PC-3 (cell line): ENCODE measurements around the gene ZSWIM4. TPM values are rescaled to one million over a fixed set of nuclear protein-coding genes. Genes with fewer than 3 reads are reported as not detected.

Experiments
- ATAC-seq: fragments of 200-7000 bp; cut with Tn5 transposase; 2 replicates; pipeline ENCODE4 v1.9.1; 2020; ENCODE audit warnings: mild to moderate bottlenecking, moderate library complexity
- BruUV-seq: library from RNA; stranded (reverse); fragments of 400-500 nt; replicated peaks from 2 replicates; lab custom pipeline; 2021; lab: Mats Ljungman, UMichigan
- CTCF ChIA-PET: fragments of 300-600 bp; sonication (Branson Sonifier 250); formaldehyde crosslinking; loops from one replicate; lab custom pipeline; 2022; ENCODE audit warnings: antibody characterized with exemption; lab: Charles Lee
- POLR2A ChIA-PET: fragments of 300-600 bp; sonication (Branson Sonifier 250); formaldehyde crosslinking; loops from one replicate; lab custom pipeline; 2022; ENCODE audit warnings: antibody characterized with exemption; ENCODE audit not compliant: unreplicated experiment; lab: Charles Lee
- DNase-seq: peaks from one replicate; pipeline ENCODE4 v3.0.0-alpha.2; 2015
- H2AFZ ChIP-seq: fragments of 300-600 bp; sonication (generic); 2 replicates; pipeline ENCODE4 v1.6.0; 2016; ENCODE audit warnings: antibody characterized with exemption, low read length
- H3F3A ChIP-seq: fragments of 300-600 bp; sonication (generic); one replicate; pipeline ENCODE4 v1.6.0; 2017; ENCODE audit warnings: antibody characterized with exemption, low read length, control low read depth, mild to moderate bottlenecking; ENCODE audit not compliant: unreplicated experiment
- H3K27ac ChIP-seq: fragments of 300-600 bp; sonication (generic); 2 replicates; pipeline ENCODE4 v1.5.1; 2016; ENCODE audit warnings: mild to moderate bottlenecking, low read length
- H3K27me3 ChIP-seq: fragments of 300-600 bp; sonication (generic); 2 replicates; pipeline ENCODE4 v1.6.1; 2016; ENCODE audit warnings: low read length, mixed read lengths
- H3K36me3 ChIP-seq: fragments of 300-600 bp; sonication (generic); 2 replicates; pipeline ENCODE4 v1.6.1; 2016; ENCODE audit warnings: low read depth, mixed run types, low read length, mixed read lengths
- H3K4me1 ChIP-seq: fragments of 300-600 bp; sonication (generic); 2 replicates; pipeline ENCODE4 v1.5.1; 2016; ENCODE audit warnings: low read length; ENCODE audit not compliant: insufficient read depth
- H3K4me2 ChIP-seq: fragments of 300-600 bp; sonication (generic); 2 replicates; pipeline ENCODE4 v1.6.0; 2016; ENCODE audit warnings: low read length
- H3K4me3 ChIP-seq: fragments of 300-600 bp; sonication (generic); 2 replicates; pipeline ENCODE4 v1.5.1; 2016; ENCODE audit warnings: mild to moderate bottlenecking, low read length, mixed read lengths
- H3K79me2 ChIP-seq: fragments of 300-600 bp; sonication (generic); 2 replicates; pipeline ENCODE4 v1.6.1; 2017; ENCODE audit warnings: low read length, mixed read lengths
- H3K9ac ChIP-seq: fragments of 300-600 bp; sonication (generic); 2 replicates; pipeline ENCODE4 v1.6.0; 2016; ENCODE audit warnings: mild to moderate bottlenecking, low read length
- H3K9me2 ChIP-seq: fragments of 300-600 bp; sonication (generic); replicated peaks from 2 replicates; pipeline ENCODE4 v1.6.1; 2016; ENCODE audit warnings: mixed run types, low read length, mixed read lengths
- H3K9me3 ChIP-seq: fragments of 300-600 bp; sonication (generic); 2 replicates; pipeline ENCODE4 v1.6.1; 2016; ENCODE audit warnings: low read length, mixed read lengths
- H4K20me1 ChIP-seq: fragments of 300-600 bp; sonication (generic); 2 replicates; pipeline ENCODE4 v1.6.1; 2016; ENCODE audit warnings: low read length, mixed read lengths
- EZH2 ChIP-seq: fragments of 300-600 bp; sonication (generic); IDR thresholded peaks from one replicate; pipeline ENCODE4 v1.6.1; 2017; ENCODE audit warnings: antibody characterized with exemption, mild to moderate bottlenecking, low read length; ENCODE audit not compliant: unreplicated experiment
- EZH2phosphoT487 ChIP-seq: fragments of 300-600 bp; sonication (generic); IDR thresholded peaks from 2 replicates; pipeline ENCODE4 v1.6.1; 2018; ENCODE audit warnings: mild to moderate bottlenecking, antibody characterized with exemption, low read length, borderline replicate concordance
- intact Hi-C: fragments of 100-400 bp; cut with micrococcal nuclease; formaldehyde crosslinking; loops from 2 replicates; pipeline ENCODE4 v1.9.0; 2023
- total RNA-seq: library from RNA; depleted of rRNA; stranded (reverse); fragments of >200 nt; gene quantifications from 2 replicates; pipeline ENCODE4 v1.2.3, GENCODE V29; 2014
- TF ChIP-seq, protein P1 (sequence below): fragments of 300-600 bp; sonication (generic); conservative IDR thresholded peaks from 2 replicates; pipeline ENCODE4 v1.5.1; 2017; ENCODE audit warnings: antibody characterized with exemption, low read depth, mild to moderate bottlenecking, low read length

The ZSWIM4 gene
- total RNA-seq, 1 experiment from 2014 or later, result 8.0 TPM

DNA sequence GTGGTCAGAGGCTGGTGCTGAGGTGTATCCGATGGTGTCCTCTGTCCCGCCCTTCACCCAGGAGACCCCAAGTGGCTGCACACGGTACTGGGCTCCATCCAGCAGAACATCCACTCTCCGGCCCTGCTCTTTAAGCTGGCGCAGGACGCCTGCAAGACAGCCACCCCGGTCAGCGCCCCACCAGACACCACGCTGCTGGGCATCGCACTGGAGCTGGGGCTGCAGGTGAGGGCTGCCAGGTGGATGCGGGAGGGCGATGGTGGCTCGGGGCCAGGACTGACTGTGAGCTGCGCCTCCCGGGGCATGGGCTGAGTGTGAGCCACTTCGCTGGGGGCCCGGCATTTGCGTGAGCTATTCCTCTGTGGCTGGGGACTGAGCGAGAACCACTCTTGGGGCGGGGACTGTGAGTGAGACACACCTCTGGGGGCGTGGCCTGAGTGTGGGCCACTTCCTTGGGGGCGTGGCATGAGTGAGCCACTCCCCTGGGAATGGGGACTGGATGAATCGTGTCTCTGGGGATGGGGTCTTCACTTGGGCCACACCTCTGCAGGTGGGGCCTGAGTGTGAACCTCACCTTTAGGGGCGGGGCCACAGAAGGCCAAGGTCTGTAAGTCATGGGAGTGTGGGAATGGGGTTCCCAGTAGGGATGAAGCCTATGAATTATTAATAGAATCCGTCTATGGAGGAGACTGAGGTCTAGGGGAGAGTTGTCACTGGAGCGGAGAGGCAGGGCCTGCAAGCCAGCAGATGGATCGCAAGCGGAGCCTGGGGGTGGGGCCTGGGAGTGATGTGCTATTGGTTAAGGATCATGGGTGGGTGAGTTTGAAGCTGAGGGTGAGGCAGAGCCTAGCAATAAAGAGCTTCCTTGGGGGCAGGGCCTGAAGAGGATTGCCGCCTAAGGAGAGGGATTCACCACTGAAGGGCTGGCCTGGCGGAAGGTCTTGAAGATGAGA is 30.5 kb downstream of the ZSWIM4 start:
- H3K27ac ChIP-seq, result no peak overlapping the region
- no peaks in the 10 kb centered on the region for H3K79me2 ChIP-seq
- no peaks in the 10 kb centered on the region for H3K9me2 ChIP-seq
- BruUV-seq, result no TSS peak
- no peak overlapping the region for H2AFZ ChIP-seq
- H3K4me2 ChIP-seq, result no peak overlapping the region
- peak; percentile 49 for DNase-seq
- H3K36me3 ChIP-seq, result peaks cover 4% of the 10 kb centered on the region
- peak; percentile 58 for ATAC-seq
- no peaks in the 10 kb centered on the region for H3F3A ChIP-seq
- no peaks in the 10 kb centered on the region for H3K4me1 ChIP-seq
- ChIA-PET POLR2A (no interaction called here), CTCF (no interaction called here)
- no peaks in the 10 kb centered on the region for H3K27me3 ChIP-seq
- intact Hi-C loops, result loop anchor here (5.0 kb wide), 1 partner anchor 37 kb away; no protein-coding TSS in a partner anchor
- H3K4me3 ChIP-seq, result no peak overlapping the region
- H4K20me1 ChIP-seq, result no peaks in the 10 kb centered on the region
- no peaks in the 10 kb centered on the region for H3K9me3 ChIP-seq
- no peak overlapping the region for H3K9ac ChIP-seq
- TF ChIP-seq, protein P1, sequence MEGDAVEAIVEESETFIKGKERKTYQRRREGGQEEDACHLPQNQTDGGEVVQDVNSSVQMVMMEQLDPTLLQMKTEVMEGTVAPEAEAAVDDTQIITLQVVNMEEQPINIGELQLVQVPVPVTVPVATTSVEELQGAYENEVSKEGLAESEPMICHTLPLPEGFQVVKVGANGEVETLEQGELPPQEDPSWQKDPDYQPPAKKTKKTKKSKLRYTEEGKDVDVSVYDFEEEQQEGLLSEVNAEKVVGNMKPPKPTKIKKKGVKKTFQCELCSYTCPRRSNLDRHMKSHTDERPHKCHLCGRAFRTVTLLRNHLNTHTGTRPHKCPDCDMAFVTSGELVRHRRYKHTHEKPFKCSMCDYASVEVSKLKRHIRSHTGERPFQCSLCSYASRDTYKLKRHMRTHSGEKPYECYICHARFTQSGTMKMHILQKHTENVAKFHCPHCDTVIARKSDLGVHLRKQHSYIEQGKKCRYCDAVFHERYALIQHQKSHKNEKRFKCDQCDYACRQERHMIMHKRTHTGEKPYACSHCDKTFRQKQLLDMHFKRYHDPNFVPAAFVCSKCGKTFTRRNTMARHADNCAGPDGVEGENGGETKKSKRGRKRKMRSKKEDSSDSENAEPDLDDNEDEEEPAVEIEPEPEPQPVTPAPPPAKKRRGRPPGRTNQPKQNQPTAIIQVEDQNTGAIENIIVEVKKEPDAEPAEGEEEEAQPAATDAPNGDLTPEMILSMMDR, result no peak
- no peak for TF ChIP-seq EZH2

GRCh38 chr19:13826652-13827235 is 31.5 kb downstream of the ZSWIM4 start:
- POLR2A ChIA-PET, result interaction anchor here (0.7 kb wide), 1 partner anchor 33 kb away, joined by 3 read pairs; no protein-coding TSS in a partner anchor
- H3K79me2 ChIP-seq, result no peaks in the 10 kb centered on the region
- no peaks in the 10 kb centered on the region for H3K27me3 ChIP-seq
- H3F3A ChIP-seq, result no peaks in the 10 kb centered on the region
- TF ChIP-seq EZH2, result no peak
- TF ChIP-seq, protein P1, result no peak
- TF ChIP-seq EZH2phosphoT487, result no peak
- no peak for DNase-seq
- H3K4me2 ChIP-seq, result no peak overlapping the region
- no peak overlapping the region for H3K4me3 ChIP-seq
- no peak overlapping the region for H3K27ac ChIP-seq
- no peaks in the 10 kb centered on the region for H3K4me1 ChIP-seq
- H3K9me3 ChIP-seq, result no peaks in the 10 kb centered on the region
- no TSS peak for BruUV-seq
- ATAC-seq, result no peak
- no peaks in the 10 kb centered on the region for H4K20me1 ChIP-seq
- no peak overlapping the region for H2AFZ ChIP-seq
- H3K36me3 ChIP-seq, result peaks cover 4% of the 10 kb centered on the region
- intact Hi-C loops, result loop anchor here (5.0 kb wide), 1 partner anchor 36 kb away; no protein-coding TSS in a partner anchor
- no peak overlapping the region for H3K9ac ChIP-seq
- H3K9me2 ChIP-seq, result no peaks in the 10 kb centered on the region
- CTCF ChIA-PET, result interaction anchor here (0.5 kb wide), 1 partner anchor 35 kb away, joined by 4 read pairs; no protein-coding TSS in a partner anchor
